Endothelial cell of umbilical vein (primary cell): ENCODE measurements around the gene COL8A1. TPM values are rescaled to one million over a fixed set of nuclear protein-coding genes. Genes with fewer than 3 reads are reported as not detected.

Source experiments
- BruUV-seq: library from RNA; stranded (reverse); fragments of 400-500 nt; replicated peaks from 2 replicates; lab custom pipeline; 2021; lab: Mats Ljungman, UMichigan
- CTCF ChIA-PET: fragments of 300-600, 350-600 bp; sonication (Branson Sonifier 250); formaldehyde crosslinking; loops from one replicate; lab custom pipeline; 2021; ENCODE audit warnings: antibody characterized with exemption, inconsistent platforms; lab: Charles Lee
- POLR2A ChIA-PET: fragments of 300-600, 350-600 bp; sonication (Branson Sonifier 250); formaldehyde crosslinking; loops from one replicate; lab custom pipeline; 2021; ENCODE audit warnings: antibody characterized with exemption, inconsistent platforms; lab: Charles Lee
- DNase-seq: peaks from one replicate; pipeline ENCODE4 v3.0.0-alpha.2; 2011; ENCODE audit warnings: low read depth, low spot score
- FAIRE-seq: peaks from 2 replicates; lab custom pipeline; 2011; peaks lifted over from hg19 to GRCh38; lab: Jason Lieb, UNC
- H2AFZ ChIP-seq: 2 replicates; pipeline ENCODE4 v1.6.0; 2012; ENCODE audit warnings: low read depth, low read length, control low read depth, inconsistent platforms
- H3K27ac ChIP-seq: 2 replicates; pipeline ENCODE4 v1.5.1; 2011; ENCODE audit warnings: low read depth, mild to moderate bottlenecking, control low read depth, low read length, moderate library complexity; ENCODE audit not compliant: insufficient read depth
- H3K27me3 ChIP-seq, 2 experiments: 2 replicates each; pipeline versions ENCODE4 v1.6.0 to v1.6.1; 2011; ENCODE audit warnings: low read length in 2 of 2, mixed read lengths in 1 of 2; ENCODE audit not compliant: control insufficient read depth in 2 of 2, insufficient read depth in 2 of 2
- H3K36me3 ChIP-seq, 2 experiments: 2 replicates in 1 of 2; 3 replicates in 1 of 2; pipeline ENCODE4 v1.5.1; 2011; ENCODE audit warnings: low read length in 2 of 2, mild to moderate bottlenecking in 1 of 2, moderate library complexity in 1 of 2; ENCODE audit not compliant: control insufficient read depth in 2 of 2, insufficient read depth in 2 of 2; ENCODE audit errors: extremely low read depth in 1 of 2
- H3K4me1 ChIP-seq: 3 replicates; pipeline ENCODE4 v1.5.1; 2011; ENCODE audit warnings: mild to moderate bottlenecking, low read length; ENCODE audit not compliant: control insufficient read depth, insufficient read depth; ENCODE audit errors: extremely low read depth
- H3K4me2 ChIP-seq: 2 replicates; pipeline ENCODE4 v1.6.1; 2011; ENCODE audit warnings: low read length, control low read depth, mixed read lengths; ENCODE audit not compliant: insufficient read depth
- H3K4me3 ChIP-seq, 3 experiments: fragments of 200-600 bp in 1 of 3; sonication (generic), shearing (Covaris generic) in 1 of 3; replicated peaks in 1 of 3; 2 replicates each; pipeline ENCODE4 v1.5.1; 2011 to 2016; ENCODE audit warnings: control low read depth in 3 of 3, low read length in 3 of 3, mild to moderate bottlenecking in 2 of 3, inconsistent platforms in 1 of 3, low read depth in 1 of 3, moderate library complexity in 1 of 3; ENCODE audit not compliant: insufficient read depth in 1 of 3
- H3K79me2 ChIP-seq: 2 replicates; pipeline ENCODE4 v1.6.0; 2012; ENCODE audit warnings: low read length, inconsistent platforms; ENCODE audit not compliant: control insufficient read depth, insufficient read depth
- H3K9ac ChIP-seq: replicated peaks from 2 replicates; pipeline ENCODE3; 2011; ENCODE audit warnings: low read length, control low read depth; ENCODE audit not compliant: insufficient read depth; ENCODE audit errors: extremely low read depth
- H3K9me1 ChIP-seq: replicated peaks from 3 replicates; pipeline ENCODE4 v1.6.0; 2011; ENCODE audit warnings: mild to moderate bottlenecking, low read length; ENCODE audit not compliant: control insufficient read depth, insufficient read depth; ENCODE audit errors: extremely low read depth
- H3K9me3 ChIP-seq: replicated peaks from 2 replicates; pipeline ENCODE4 v1.5.1; 2012; ENCODE audit warnings: low read length, inconsistent platforms; ENCODE audit not compliant: control insufficient read depth, insufficient read depth
- H4K20me1 ChIP-seq: replicated peaks from 2 replicates; pipeline ENCODE3; 2011; ENCODE audit warnings: mild to moderate bottlenecking, low read length; ENCODE audit not compliant: control insufficient read depth, insufficient read depth; ENCODE audit errors: extremely low read depth
- EZH2 ChIP-seq: IDR thresholded peaks from 2 replicates; pipeline ENCODE4 v1.6.1; 2012; ENCODE audit warnings: borderline replicate concordance, low read depth, mild to moderate bottlenecking, moderate library complexity, low read length, inconsistent platforms; ENCODE audit not compliant: severe bottlenecking
- FOS ChIP-seq: IDR thresholded peaks from 2 replicates; pipeline ENCODE4 v1.6.1; 2011; ENCODE audit warnings: mild to moderate bottlenecking, low read length, moderate library complexity, borderline replicate concordance; ENCODE audit not compliant: insufficient read depth
- GATA2 ChIP-seq: IDR thresholded peaks from 2 replicates; pipeline ENCODE4 v1.7.0; 2011; ENCODE audit warnings: low read depth, mild to moderate bottlenecking, moderate library complexity, mixed read lengths, low read length; ENCODE audit not compliant: insufficient read length, insufficient read depth
- JUN ChIP-seq: IDR thresholded peaks from 2 replicates; pipeline ENCODE4 v1.6.1; 2011; ENCODE audit warnings: borderline replicate concordance, low read depth; ENCODE audit not compliant: insufficient read length, insufficient read depth
- MYC ChIP-seq: IDR thresholded peaks from one replicate; pipeline ENCODE4 v1.6.1; 2011; ENCODE audit warnings: mild to moderate bottlenecking, low read depth, low read length
- POLR2A ChIP-seq: IDR thresholded peaks from 2 replicates; pipeline ENCODE4 v1.6.1; 2012; ENCODE audit warnings: low read depth, mild to moderate bottlenecking, control low read depth, low read length
- POLR2AphosphoS5 ChIP-seq: IDR thresholded peaks from 2 replicates; pipeline ENCODE4 v1.6.1; 2012; ENCODE audit warnings: low read depth, mild to moderate bottlenecking, control low read depth, low read length, moderate library complexity; ENCODE audit not compliant: insufficient read depth
- dilution Hi-C: fragments of 300-500 bp; cut with MboI; formaldehyde crosslinking; loops from one replicate; pipeline ENCODE4 v1.15.0; 2019; ENCODE audit warnings: low sequenced_read_pairs; ENCODE audit not compliant: extremely low pct_ligation_motif_present
- intact Hi-C: fragments of 100-400 bp; cut with micrococcal nuclease; formaldehyde crosslinking; loops from one replicate; pipeline ENCODE4 v1.10.0; 2022
- polyA plus RNA-seq, 4 experiments: library from polyadenylated mRNA; depleted of rRNA in 3 of 4; stranded (reverse) in 3 of 4; unstranded in 1 of 4; fragments of >200 nt; gene quantifications; 2 replicates each; pipeline versions ENCODE4 v1.2.1 to v1.2.3, GENCODE V29; 2011 to 2012; ENCODE audit warnings: missing spikeins in 1 of 4
- total RNA-seq: library from RNA; stranded (reverse); gene quantifications from 2 replicates; pipeline ENCODE4 v1.2.3, GENCODE V29; 2021
- TF ChIP-seq, protein P1 (sequence below): IDR thresholded peaks from 2 replicates; pipeline ENCODE4 v1.6.1; 2011; ENCODE audit not compliant: insufficient read depth, insufficient read length
- TF ChIP-seq, protein P2 (sequence below), 2 donors: IDR thresholded peaks; 1 replicate in 1 of 2; 2 replicates in 1 of 2; pipeline ENCODE4 v1.5.1; 2011; ENCODE audit warnings: low read length in 2 of 2, mild to moderate bottlenecking in 2 of 2, moderate library complexity in 2 of 2, control low read depth in 1 of 2, inconsistent platforms in 1 of 2, low read depth in 1 of 2; ENCODE audit not compliant: insufficient read depth in 1 of 2; ENCODE audit errors: extremely low read depth in 1 of 2

Gene COL8A1
- total and polyA plus RNA-seq, 2 donors (not counting 3 experiments of a cell fraction or from before 2014, with no cell fraction given), result 358 to 634 TPM

DNA sequence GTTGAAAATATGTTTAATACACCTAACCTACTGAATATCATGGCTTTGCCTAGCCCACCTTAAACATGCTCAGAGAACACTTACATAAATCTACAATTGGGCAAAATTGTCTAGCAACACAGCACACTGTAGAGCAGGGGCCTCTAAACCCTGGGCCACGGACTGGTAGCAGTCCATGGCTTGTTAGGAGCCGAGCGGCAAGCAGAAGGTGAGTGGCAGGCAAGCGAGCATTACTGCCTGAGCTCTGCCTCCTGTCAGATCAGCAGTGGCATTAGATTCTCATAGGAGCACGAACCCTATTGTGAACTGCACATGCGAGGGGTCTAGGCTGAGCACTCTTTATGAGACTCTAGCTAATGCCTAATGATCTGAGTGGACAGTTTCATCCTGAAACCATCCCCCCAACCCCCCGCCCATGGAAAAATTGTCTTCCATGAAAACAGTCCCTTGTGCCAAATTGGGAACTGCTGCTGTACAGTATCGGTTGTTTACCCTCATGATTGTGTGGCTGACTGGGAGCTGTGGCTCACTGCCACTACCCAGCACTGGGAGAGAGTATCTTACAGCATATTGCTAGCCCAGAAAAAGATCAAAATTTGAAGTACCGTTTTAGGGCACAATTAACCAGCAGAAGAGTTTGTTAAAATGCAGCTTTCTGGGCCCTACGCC lies 205.3 kb downstream of the COL8A1 start:
- H3K9me1 ChIP-seq, result no peaks in the 10 kb centered on the region
- peaks cover 14% of the 10 kb centered on the region for H3K4me1 ChIP-seq
- no peak overlapping the region for H3K4me2 ChIP-seq
- ChIA-PET POLR2A (interaction anchor here (0.8 to 1.0 kb wide), 2 partner anchors 10 to 410 kb away, joined by 3 read pairs; no protein-coding TSS in a partner anchor), CTCF (interaction anchor here (0.6 to 2.6 kb wide), 77 partner anchors 9 to 748 kb away, joined by 3 to 238 read pairs (median 5); partner anchors contain the start of genes CMSS1 and TBC1D23)
- no peak overlapping the region for H3K27ac ChIP-seq
- FAIRE-seq (no peak), DNase-seq (peak; percentile 51)
- no peaks in the 10 kb centered on the region for H3K27me3 ChIP-seq
- no TSS peak for BruUV-seq
- TF ChIP-seq EZH2 (no peak), POLR2A (no peak), JUN (no peak), POLR2AphosphoS5 (no peak), FOS (no peak), MYC (no peak)
- no peaks in the 10 kb centered on the region for H4K20me1 ChIP-seq
- H3K4me3 ChIP-seq, result no peak overlapping the region
- intact Hi-C loops (loop anchor here (1.0 to 2.0 kb wide), 3 partner anchors 197 to 411 kb away; no protein-coding TSS in a partner anchor), dilution Hi-C loops (no loop called here)
- H3K9me3 ChIP-seq, result no peaks in the 10 kb centered on the region
- peaks cover 20% of the 10 kb centered on the region for H3K79me2 ChIP-seq
- H3K9ac ChIP-seq, result no peak overlapping the region
- H3K36me3 ChIP-seq, result no peaks in the 10 kb centered on the region
- no peak overlapping the region for H2AFZ ChIP-seq

DNA sequence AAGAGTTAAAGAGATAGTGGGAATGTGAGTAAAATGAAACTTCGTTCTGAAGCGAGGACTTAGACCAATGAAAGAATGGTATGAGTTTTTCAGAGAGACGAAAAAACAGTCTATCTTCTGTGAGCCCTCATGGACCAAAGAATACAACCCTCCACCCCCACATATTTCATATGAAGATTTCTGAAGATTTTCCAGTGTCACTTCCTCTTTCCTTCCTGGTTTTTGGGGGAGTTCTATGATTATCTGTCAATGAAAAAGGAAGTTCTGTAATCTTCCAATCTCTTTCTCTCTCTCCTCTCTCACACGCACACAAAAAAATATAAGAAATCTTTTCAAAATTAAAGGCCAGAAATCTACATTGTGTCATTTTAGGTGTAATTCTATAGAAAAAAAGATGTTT lies 206.9 kb downstream of the COL8A1 start:
- dilution Hi-C loops, result no loop called here
- Histone ChIP-seq H3K27me3 (no peaks in the 10 kb centered on the region), H4K20me1 (no peaks in the 10 kb centered on the region), H3K4me1 (peaks cover 14% of the 10 kb centered on the region), H3K27ac (no peak overlapping the region), H3K9me3 (no peaks in the 10 kb centered on the region), H3K4me3 (no peak overlapping the region), H3K9me1 (no peaks in the 10 kb centered on the region), H3K9ac (no peak overlapping the region), H3K4me2 (no peak overlapping the region), H3K36me3 (peaks cover 0 to 2% of the 10 kb centered on the region in 2 experiments), H3K79me2 (peaks cover 22% of the 10 kb centered on the region), H2AFZ (no peak overlapping the region)
- CTCF ChIA-PET, result interaction anchor here (0.7 to 2.6 kb wide), 3 partner anchors 13 to 409 kb away, joined by 6 to 238 read pairs (median 21); no protein-coding TSS in a partner anchor
- no TSS peak for BruUV-seq
- TF ChIP-seq MYC (no peak), POLR2A (no peak), POLR2AphosphoS5 (no peak), EZH2 (no peak), FOS (no peak), GATA2 (no peak), JUN (no peak)
- TF ChIP-seq, protein P1, sequence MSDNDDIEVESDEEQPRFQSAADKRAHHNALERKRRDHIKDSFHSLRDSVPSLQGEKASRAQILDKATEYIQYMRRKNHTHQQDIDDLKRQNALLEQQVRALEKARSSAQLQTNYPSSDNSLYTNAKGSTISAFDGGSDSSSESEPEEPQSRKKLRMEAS, result no peak
- TF ChIP-seq, protein P2, sequence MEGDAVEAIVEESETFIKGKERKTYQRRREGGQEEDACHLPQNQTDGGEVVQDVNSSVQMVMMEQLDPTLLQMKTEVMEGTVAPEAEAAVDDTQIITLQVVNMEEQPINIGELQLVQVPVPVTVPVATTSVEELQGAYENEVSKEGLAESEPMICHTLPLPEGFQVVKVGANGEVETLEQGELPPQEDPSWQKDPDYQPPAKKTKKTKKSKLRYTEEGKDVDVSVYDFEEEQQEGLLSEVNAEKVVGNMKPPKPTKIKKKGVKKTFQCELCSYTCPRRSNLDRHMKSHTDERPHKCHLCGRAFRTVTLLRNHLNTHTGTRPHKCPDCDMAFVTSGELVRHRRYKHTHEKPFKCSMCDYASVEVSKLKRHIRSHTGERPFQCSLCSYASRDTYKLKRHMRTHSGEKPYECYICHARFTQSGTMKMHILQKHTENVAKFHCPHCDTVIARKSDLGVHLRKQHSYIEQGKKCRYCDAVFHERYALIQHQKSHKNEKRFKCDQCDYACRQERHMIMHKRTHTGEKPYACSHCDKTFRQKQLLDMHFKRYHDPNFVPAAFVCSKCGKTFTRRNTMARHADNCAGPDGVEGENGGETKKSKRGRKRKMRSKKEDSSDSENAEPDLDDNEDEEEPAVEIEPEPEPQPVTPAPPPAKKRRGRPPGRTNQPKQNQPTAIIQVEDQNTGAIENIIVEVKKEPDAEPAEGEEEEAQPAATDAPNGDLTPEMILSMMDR (IDR thresholded peaks at IDR 0.05; ENCODE audit: extremely low read depth in 1 of 2, insufficient read depth in 1 of 2, low read depth in 1 of 2, low read length in 2 of 2), result no peak
- DNase-seq, result no peak
- intact Hi-C loops, result no loop called here
- no peak for FAIRE-seq
- POLR2A ChIA-PET, result no interaction called here
